DMS79 (cell line): Measurements from ENCODE around the gene YTHDC1.

Experiments
- DNase-seq: peaks from one replicate; lab custom pipeline; 2025; lab: John Stamatoyannopoulos, UW

The YTHDC1 gene

GRCh38 chr4:68358988-68359387 lies 9.1 kb upstream of the YTHDC1 start:
- no peak for DNase-seq

DNA sequence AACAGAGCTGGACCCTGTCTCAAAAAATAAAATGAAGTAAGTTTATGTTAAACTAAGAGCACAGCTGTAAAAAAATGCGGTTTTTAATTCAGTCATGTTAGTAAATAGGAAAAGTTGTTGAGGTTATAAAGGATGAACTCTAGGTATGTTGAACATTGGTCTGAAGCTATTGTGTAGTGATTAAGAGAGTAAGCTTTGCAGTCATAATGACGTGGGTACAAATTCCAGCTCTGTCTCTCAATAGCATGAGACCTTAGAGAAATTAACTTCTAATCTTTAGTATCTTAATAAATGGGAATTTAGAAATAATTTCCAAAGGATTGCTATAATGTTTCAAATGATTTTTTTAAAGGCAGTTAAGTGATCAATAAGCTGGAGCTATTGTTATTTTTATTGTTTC lies 2.9 kb upstream of the YTHDC1 start:
- DNase-seq, result no peak

DNA sequence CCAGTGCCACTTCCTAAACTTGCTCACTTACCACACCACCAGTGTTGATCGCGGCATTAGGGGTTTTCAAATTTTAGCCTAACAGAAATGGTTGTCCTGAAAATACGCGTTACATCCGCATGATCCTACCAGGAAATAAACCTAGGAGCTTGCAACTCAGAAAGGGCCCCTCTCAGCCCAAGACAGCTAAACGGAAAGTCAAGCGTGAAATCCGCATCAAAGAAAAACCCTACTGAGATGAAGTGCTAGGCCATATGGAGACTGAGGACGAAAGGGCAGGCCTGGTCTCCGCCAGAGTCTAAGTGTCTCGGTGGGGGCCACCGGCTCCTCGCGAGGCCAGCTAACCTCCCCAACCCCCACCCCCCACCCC lies 626 bp downstream of the YTHDC1 start:
- no peak for DNase-seq

DNA sequence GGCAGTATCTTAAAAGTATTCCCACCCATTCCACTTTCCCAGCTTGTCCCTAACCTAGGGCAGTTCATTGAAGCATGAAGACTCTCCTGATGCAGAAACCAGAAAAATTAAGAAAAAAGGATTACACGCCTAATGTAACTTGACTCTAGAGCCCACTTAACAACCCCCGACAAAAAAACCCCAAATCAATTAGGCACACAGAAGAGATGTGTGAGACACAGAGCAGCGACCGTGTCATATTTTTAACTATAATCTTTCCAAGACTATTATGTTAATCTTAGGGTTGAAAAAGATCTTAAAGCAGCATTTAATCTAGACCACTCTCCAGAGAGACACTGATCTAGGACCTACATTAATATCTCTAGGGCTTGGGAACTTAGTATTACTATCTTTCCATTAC lies 1.3 kb downstream of the YTHDC1 start:
- peak; percentile 3 for DNase-seq

DNA sequence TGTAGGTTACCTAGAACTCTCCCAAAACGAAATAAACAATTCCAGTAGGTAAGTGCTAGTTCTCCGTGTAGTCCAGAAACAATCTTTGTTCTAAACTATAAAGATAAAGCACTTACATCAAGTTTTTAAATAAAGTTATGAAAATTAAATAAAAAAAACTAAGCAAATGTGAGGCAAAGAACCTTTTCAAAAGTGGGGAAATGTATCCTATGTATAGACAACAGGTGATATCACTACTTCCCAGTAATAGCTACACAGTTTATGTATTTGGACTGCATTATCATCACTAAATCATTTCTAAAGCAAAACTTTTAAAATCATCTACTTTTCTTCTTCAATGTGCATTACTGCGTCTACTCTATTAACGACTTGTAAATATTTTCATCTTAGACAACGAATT lies 2.0 kb downstream of the YTHDC1 start:
- no peak for DNase-seq

- no peak for DNase-seq
Measured at GRCh38 chr4:68346461-68346860, 3.4 kb downstream of the YTHDC1 start.

DNA sequence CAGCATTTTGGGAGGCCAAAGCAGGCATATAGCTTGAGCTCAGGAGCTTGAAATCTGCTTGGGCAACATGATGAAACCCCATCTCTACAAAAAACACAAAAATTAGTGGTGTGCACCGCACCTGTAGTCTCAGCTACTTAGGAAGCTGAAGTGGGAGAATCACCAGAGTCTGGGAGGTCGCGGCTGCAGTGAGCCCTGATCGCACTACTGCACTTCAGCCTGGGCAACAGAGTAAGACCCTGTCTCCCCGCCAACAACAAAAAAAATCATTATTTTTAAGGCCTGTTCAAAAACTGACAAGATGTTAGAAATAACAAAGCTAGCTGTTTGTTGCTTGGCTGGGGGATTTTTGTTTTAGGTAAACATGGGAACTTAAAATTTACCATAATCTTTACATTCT lies 5.1 kb downstream of the YTHDC1 start:
- DNase-seq, result no peak

GRCh38 chr4:68344049-68344448 lies 5.8 kb downstream of the YTHDC1 start:
- no peak for DNase-seq

DNA sequence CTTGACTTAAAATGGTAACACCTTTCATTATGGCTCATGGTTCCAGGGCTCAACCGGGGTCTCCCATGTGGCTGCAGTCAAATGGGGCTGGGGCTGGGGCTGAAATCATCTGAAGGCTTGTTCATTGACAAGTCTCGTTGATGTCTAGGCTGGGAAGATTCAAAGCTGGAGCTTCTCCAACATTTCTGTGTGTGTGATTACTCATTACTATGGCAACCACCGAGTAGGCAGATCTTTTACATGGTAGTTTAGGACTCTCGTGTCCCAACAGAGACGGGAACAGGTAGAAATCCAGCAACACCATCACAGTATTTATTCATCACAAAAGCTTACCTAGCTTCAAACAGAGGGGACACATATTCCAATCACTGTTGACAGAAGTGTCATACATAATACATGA lies 7.8 kb downstream of the YTHDC1 start:
- DNase-seq, result no peak

DNA sequence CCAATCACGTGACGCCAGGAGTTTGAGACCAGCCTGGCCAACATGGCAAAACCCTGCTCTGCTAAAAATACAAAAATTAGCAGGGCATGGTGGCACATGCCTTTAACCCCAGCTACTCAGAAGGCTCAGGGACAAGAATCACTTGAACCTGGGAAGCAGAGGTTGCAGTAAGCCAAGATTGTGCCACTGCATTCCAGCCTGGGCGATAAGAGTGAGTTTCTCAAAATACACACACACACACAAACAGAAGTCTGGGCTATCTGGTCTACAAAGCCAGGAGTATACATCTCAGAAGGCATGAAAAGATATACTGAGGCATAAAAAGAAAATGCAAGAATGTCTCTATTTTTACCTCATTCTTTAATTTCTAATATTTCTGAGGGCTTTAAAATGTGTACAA lies 11.3 kb downstream of the YTHDC1 start:
- no peak for DNase-seq

DNA sequence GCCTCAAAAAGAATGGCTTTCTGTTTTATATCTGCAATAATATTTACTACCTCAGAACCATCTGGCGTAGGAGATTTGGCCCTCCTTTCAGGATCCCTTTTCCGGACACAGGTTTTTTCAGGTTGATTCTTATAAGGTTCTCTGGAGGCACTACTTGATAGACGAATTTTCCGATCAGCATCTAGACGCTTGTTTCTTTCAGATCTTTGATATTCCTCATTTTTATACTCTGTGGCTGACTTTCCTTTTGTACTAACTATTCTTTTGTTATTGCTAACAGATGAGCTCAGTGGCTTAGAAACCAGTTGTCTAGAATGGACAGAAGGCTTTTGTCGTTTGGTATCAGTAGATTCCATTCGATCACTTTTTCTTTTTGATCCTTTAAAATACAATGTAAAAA lies 12.4 kb downstream of the YTHDC1 start:
- no peak for DNase-seq

DNA sequence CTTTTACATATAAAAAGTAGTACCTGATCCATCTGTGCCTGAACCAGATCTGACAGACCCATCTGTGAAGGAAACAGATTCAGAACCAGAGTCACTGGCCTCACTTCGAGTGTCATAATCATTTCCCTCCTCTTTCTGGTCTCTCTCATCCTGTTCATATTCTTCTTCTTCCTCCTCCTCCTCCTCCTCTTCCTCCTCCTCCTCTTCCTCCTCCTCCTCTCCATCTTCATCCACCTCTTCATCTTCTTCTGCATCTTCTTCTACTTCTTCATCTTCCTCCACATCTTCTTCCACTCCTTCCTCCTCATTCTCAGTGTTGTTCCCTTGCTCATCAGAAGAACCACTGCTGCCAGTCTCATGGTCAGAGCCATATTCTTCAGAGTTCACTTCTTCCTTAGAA lies 12.9 kb downstream of the YTHDC1 start:
- DNase-seq, result no peak

- DNase-seq, result no peak
Measured at GRCh38 chr4:68336530-68336929, 13.4 kb downstream of the YTHDC1 start.

DNA sequence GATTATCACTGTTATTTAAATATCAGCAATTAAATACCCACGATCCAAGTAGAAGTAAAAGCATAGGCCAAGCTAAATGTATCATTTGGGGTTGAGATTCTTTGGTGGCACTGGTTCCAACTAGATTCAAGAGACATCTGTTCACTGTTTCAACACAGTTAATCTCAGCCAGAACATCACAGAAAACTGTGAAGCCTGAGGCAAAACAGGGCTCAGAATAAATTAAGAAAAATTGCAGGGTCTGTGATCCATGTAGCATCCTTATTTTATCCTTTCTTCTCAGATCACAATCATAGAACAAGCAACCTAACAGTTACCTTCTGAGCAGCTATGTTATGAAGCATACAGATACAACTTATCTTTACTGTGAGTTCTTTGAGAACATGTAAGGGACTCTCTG lies 23.7 kb downstream of the YTHDC1 start:
- DNase-seq, result no peak

- DNase-seq, result no peak
Measured at GRCh38 chr4:68324519-68325262, 25.2 kb downstream of the YTHDC1 start.

DNA sequence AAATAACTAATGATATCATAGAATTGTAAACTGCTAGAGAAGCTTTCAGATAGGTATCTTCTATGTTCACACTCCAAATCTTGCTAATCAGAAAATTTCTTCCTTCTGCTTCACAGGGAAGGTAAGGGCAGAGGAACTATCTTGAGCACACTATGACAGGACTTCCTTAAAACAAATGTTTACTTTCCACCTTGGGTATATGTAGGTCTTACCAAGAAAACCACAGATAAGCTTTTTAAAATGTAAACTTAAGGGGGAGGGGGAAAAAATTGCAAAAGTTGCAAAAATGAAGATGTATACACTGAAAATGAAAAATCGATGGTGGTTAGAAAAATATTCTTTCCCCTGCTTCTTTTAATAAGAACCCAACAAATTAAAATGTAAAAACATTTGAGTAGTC lies 30.9 kb downstream of the YTHDC1 start:
- no peak for DNase-seq

DNA sequence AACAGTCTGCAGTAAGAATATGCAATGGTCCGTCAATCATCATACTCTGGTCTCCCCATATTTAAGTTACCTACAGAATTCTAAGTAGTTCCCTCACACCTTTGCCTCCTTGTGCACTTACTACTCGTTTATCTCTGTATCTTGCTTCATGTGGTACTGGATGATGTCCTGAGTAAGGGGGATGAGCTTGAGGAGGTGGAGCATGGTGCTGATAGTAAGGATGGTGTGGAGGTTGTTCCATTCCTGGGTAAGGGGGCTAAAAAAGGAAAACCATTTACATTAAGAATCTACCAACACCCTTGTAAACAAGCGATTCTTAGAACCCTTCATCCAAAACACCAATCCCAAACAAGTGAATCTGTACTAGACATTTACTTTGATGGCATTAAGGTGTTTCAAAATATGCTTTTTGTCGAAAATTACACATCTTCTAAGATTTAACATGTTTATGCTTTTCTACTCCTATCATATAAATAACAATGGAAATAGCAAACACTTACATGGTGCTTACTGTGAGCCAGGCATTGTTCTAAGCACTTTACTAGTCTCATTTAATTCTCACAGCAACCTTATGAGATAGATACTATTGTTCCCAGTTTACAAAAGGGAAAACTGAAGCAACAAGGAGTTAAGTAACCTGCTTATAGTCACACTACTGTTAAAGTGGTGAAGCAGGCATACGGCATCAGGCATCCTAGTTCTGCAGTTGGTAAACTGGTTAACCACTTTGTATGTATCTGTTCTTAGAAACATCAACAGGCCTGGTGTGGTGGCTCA lies 33.5 kb downstream of the YTHDC1 start:
- no peak for DNase-seq

- DNase-seq, result no peak
Measured at GRCh38 chr4:68310651-68311247, 39.1 kb downstream of the YTHDC1 start.

DNA sequence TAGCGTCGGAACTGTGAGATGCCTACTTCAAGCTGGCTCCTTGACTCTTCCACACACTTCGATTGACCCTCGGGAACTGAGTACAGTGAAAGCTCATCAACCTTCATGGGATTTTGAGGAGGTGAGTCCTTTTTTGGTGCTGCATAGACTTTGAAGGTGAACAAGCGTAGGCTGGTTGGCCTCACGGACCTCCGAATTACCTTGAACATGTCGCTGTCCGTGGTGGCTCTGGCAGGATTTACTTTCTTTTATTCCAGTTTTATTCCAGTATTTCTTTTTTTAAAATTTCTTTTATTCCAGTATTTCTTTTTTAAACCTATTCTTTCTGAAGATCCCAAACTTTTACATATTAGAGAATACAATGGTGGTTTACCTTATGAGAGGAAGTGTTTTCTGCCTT lies 45.2 kb downstream of the YTHDC1 start:
- DNase-seq, result no peak

- DNase-seq, result no peak
Measured at GRCh38 chr4:68299492-68300457, 50.1 kb downstream of the YTHDC1 start.

- no peak for DNase-seq
Measured at GRCh38 chr4:68297137-68297536, 52.8 kb downstream of the YTHDC1 start.

- DNase-seq, result no peak
Measured at GRCh38 chr4:68291256-68291655, 58.6 kb downstream of the YTHDC1 start.
